ENCODE results near the gene MC5R. TPM values are rescaled to one million over a fixed set of nuclear protein-coding genes. Genes with fewer than 3 reads are reported as not detected.

The MC5R gene
- under 1 TPM in 2 of 4 donors, not detected in 2; 0.38 to 0.57 TPM for total RNA-seq

DNA sequence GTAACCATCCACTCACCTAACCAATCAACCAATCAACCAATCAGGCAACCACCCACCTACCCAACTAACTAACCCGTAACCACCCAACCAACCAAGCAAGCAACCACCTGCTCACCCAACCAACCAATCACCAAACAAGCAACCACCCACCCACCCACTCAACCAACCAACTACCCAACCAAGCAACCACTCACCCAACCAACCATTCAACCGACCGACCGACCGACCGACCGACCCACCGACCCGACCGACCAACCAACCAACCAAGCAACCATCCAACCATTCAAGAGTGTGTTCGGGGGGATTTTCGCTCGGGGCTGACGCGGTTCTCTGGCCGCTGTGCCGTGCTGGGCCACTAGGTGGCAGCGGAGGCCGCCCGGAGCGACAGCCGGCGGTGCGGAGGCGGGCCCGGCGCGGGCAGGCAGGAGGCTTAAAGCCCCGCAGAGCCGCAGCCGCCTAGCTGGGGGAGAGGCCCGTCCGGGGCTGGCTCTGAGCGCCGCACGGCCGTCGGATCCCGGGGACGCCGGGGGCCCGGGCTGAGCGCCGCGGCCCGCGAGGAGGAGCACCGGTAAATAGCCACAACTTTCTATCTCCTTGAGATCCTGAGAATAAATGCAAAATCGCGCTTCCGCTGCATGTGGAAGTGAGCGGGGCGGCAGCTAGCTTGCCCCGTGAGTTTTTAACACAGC, at the start of gene MC5R:
Gene MC5R (plus strand): TSS at position 443 of the 689 bp plus-strand sequence. CDS start 1,617 bp downstream, outside the sequence.
- Histone ChIP-seq H3K27ac (no peak within 1 kb of the TSS), H3K36me3 (no peaks in the 10 kb centered on the region), H3K4me3 (peak within 1 kb of the TSS; percentile 11 to 60 (median 34)), H3K4me1 (peaks cover 0 to 10% (median 0%) of the 10 kb centered on the region in 3 donors), H3K27me3 (peaks cover 0 to 61% (median 0%) of the 10 kb centered on the region in 4 donors), H3K9me3 (no peaks in the 10 kb centered on the region)
- DNase-seq: no peak
- intact Hi-C loops (cut with DNase I): no loop called here
- WGBS, 2 donors: 8 to 17% methylated on average over 17 to 30 of the region's 54 CpGs
- no peak for TF ChIP-seq POLR2A (IDR thresholded peaks at IDR 0.05)
- TF ChIP-seq, protein P1, sequence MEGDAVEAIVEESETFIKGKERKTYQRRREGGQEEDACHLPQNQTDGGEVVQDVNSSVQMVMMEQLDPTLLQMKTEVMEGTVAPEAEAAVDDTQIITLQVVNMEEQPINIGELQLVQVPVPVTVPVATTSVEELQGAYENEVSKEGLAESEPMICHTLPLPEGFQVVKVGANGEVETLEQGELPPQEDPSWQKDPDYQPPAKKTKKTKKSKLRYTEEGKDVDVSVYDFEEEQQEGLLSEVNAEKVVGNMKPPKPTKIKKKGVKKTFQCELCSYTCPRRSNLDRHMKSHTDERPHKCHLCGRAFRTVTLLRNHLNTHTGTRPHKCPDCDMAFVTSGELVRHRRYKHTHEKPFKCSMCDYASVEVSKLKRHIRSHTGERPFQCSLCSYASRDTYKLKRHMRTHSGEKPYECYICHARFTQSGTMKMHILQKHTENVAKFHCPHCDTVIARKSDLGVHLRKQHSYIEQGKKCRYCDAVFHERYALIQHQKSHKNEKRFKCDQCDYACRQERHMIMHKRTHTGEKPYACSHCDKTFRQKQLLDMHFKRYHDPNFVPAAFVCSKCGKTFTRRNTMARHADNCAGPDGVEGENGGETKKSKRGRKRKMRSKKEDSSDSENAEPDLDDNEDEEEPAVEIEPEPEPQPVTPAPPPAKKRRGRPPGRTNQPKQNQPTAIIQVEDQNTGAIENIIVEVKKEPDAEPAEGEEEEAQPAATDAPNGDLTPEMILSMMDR (IDR thresholded peaks at IDR 0.05): peak; percentile 80 to 94 (median 89)

DNA sequence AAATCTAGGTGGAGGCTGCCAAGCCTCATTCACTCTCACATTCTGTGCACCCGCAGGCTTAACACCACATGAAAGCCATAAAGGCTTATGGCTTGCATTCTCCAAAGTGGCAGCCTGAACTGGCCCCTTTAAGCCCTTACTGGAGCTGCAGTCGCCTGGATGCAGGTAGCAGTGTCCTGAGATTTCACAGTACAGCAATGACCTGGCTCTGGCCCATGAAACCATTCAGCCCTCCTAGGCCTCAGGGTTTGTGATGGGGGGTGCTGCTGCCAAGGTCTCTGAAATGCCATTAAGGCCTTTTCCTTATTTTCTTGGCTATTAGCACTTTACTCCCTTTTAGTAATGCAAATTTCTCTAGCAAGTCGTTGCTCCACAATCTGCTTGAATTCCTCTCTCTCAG, 48.9 kb upstream of the MC5R start:
- TF ChIP-seq, protein P1 (IDR thresholded peaks at IDR 0.05): no peak
- no peak for TF ChIP-seq POLR2A (IDR thresholded peaks at IDR 0.05)

GRCh38 chr18:13791181-13791580, 32.8 kb upstream of the MC5R start:
- no peaks in the 10 kb centered on the region for H3K9me3 ChIP-seq
- 45 to 60% methylated on average over 7 of the region's 7 CpGs for WGBS, 2 donors
- TF ChIP-seq, protein P1 (IDR thresholded peaks at IDR 0.05): no peak
- no peak for TF ChIP-seq POLR2A (IDR thresholded peaks at IDR 0.05)
- DNase-seq: no peak
- no peak overlapping the region for H3K4me3 ChIP-seq
- no peaks in the 10 kb centered on the region for H3K4me1 ChIP-seq
- intact Hi-C loops (cut with DNase I): no loop called here
- peaks cover 0 to 1% (median 0%) of the 10 kb centered on the region in 4 donors for H3K27me3 ChIP-seq
- no peak overlapping the region for H3K27ac ChIP-seq
- H3K36me3 ChIP-seq: no peaks in the 10 kb centered on the region

More for the DNA sequence above, 48.9 kb upstream of the MC5R start:
- intact Hi-C loops (cut with DNase I): no loop called here
- Histone ChIP-seq H3K4me1 (no peaks in the 10 kb centered on the region), H3K4me3 (no peak overlapping the region), H3K36me3 (no peaks in the 10 kb centered on the region), H3K9me3 (peaks cover 0 to 6% (median 0%) of the 10 kb centered on the region in 3 donors), H3K27me3 (no peaks in the 10 kb centered on the region), H3K27ac (no peak overlapping the region)
- no peak for DNase-seq
- WGBS, 2 donors: 48 to 64% methylated on average over 3 of the region's 3 CpGs

DNA sequence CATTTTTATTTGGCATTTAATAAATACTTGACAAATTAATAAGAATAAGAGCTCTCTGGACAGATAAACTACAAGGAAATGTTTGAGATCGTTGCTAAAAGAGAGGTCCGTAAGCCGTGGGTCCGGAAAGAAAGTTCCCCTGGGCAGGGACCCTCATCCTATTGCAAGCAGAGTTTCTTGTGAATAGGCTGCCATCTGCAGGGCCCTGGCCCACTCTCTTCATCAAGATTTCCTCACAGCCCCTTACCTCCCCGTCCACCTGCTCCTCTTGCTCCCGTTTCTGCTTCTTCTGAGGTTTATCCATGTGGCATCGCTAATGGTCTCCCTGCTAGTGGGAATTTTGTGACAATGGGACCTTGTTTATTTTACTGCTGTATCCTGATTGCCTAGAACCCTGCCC, 30.1 kb upstream of the MC5R start:
- H3K4me1 ChIP-seq: no peaks in the 10 kb centered on the region
- H3K9me3 ChIP-seq: no peaks in the 10 kb centered on the region
- WGBS, 2 donors: 32 to 41% methylated on average over 7 of the region's 7 CpGs
- TF ChIP-seq, protein P1 (IDR thresholded peaks at IDR 0.05): no peak
- no peak for TF ChIP-seq POLR2A (IDR thresholded peaks at IDR 0.05)
- DNase-seq: no peak
- H3K27ac ChIP-seq: no peak overlapping the region
- H3K27me3 ChIP-seq: peaks cover 0 to 20% (median 0%) of the 10 kb centered on the region in 4 donors
- intact Hi-C loops (cut with DNase I): no loop called here
- no peaks in the 10 kb centered on the region for H3K36me3 ChIP-seq
- no peak overlapping the region for H3K4me3 ChIP-seq

DNA sequence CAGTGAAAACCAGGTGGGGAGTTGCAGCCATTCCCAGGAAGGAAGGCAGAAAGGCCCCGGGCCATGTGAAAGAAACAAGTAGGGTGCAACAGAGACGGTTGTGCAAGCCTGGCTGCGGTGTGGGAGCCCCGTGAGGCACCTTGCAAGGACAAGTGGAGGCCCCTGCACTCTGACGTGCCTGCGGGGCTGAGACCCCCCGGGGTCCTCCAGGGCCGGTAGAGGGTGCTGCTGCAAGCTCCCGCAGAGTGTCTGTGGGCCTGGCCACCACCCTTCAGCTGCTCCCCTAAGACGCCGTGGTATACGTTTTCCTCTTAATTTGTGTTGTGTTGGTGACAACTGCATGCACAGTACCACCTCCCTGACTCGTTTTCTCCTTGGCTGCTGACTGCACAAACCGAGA, 27.4 kb upstream of the MC5R start:
- peaks cover 0 to 43% (median 0%) of the 10 kb centered on the region in 4 donors for H3K27me3 ChIP-seq
- no peaks in the 10 kb centered on the region for H3K9me3 ChIP-seq
- no peak for DNase-seq
- no peak for TF ChIP-seq POLR2A (IDR thresholded peaks at IDR 0.05)
- TF ChIP-seq, protein P1 (IDR thresholded peaks at IDR 0.05): no peak
- no peak overlapping the region for H3K4me3 ChIP-seq
- 70 to 75% methylated on average over 14 of the region's 14 CpGs for WGBS, 2 donors
- peaks cover 4 to 11% (median 4%) of the 10 kb centered on the region in 3 donors for H3K4me1 ChIP-seq
- intact Hi-C loops (cut with DNase I): no loop called here
- H3K36me3 ChIP-seq: no peaks in the 10 kb centered on the region
- H3K27ac ChIP-seq: no peak overlapping the region
